Esophagus muscularis mucosa (tissue), 4 donors: Measurements from ENCODE around the gene PRDM16.

ENCODE experiments used
- CTCF ChIP-seq, 3 experiments: fragments of 200-600 bp in 2 of 3; fragments of 450-650 bp in 1 of 3; sonication (generic) in 2 of 3; IDR thresholded peaks; one replicate each; pipeline ENCODE4 v1.5.1; 2017 to 2019; ENCODE audit warnings: antibody characterized with exemption in 3 of 3, mild to moderate bottlenecking in 2 of 3, moderate library complexity in 1 of 3
- EP300 ChIP-seq: sonication (generic); formaldehyde crosslinking; IDR thresholded peaks from one replicate; pipeline ENCODE4 v1.6.1; 2017; ENCODE audit warnings: antibody characterized with exemption
- POLR2A ChIP-seq: fragments of 450-650 bp; IDR thresholded peaks from one replicate; pipeline ENCODE4 v1.6.1; 2017; ENCODE audit warnings: antibody characterized with exemption, moderate library complexity, mild to moderate bottlenecking, low read depth
- POLR2AphosphoS5 ChIP-seq, 2 donors: sonication (generic); formaldehyde crosslinking; IDR thresholded peaks; one replicate each; pipeline ENCODE4 v1.6.1; 2017; ENCODE audit warnings: antibody characterized with exemption in 2 of 2

- TF ChIP-seq CTCF (IDR thresholded peaks at IDR 0.05): no peak
- no peak for TF ChIP-seq POLR2AphosphoS5 (IDR thresholded peaks at IDR 0.05)
- no peak for TF ChIP-seq EP300
- TF ChIP-seq POLR2A: no peak
These were observed 123.4 kb downstream of the PRDM16 start for GRCh38 chr1:3192361-3192760.
